GM12878 (cell line): ENCODE data around the gene EYS. TPM values are rescaled to one million over a fixed set of nuclear protein-coding genes. Genes with fewer than 3 reads are reported as not detected.

Experiments
- ATAC-seq: fragments of 200-7000 bp; cut with Tn5 transposase; 3 replicates; pipeline ENCODE4 v1.9.1; 2020; ENCODE audit warnings: mild to moderate bottlenecking, moderate library complexity
- BruUV-seq: library from RNA; stranded (reverse); fragments of 400-500 nt; replicated peaks from 2 replicates; lab custom pipeline; 2021; lab: Mats Ljungman, UMichigan
- CTCF ChIA-PET: fragments of 300-600 bp; sonication (Branson Sonifier 250); formaldehyde crosslinking; extraction: SDS; loops from one replicate; lab custom pipeline; 2021; ENCODE audit warnings: inconsistent platforms; lab: Yijun Ruan, JAX
- POLR2A ChIA-PET: fragments of 350-600 bp; formaldehyde crosslinking; extraction: SDS; loops from one replicate; lab custom pipeline; 2021; ENCODE audit warnings: inconsistent platforms; lab: Charles Lee
- RAD21 ChIA-PET: fragments of 300-600 bp; sonication (Branson Sonifier 250); formaldehyde crosslinking; loops from one replicate; lab custom pipeline; 2023; ENCODE audit warnings: antibody characterized with exemption; ENCODE audit not compliant: unreplicated experiment; lab: Charles Lee
- SMC1A ChIA-PET: fragments of 300-600 bp; sonication (Branson Sonifier 250); formaldehyde crosslinking; loops from one replicate; lab custom pipeline; 2023; ENCODE audit not compliant: unreplicated experiment, uncharacterized antibody; lab: Charles Lee
- DNase-seq: peaks from one replicate; pipeline ENCODE4 v3.0.0-alpha.2; 2011; ENCODE audit warnings: low read depth, low spot score
- FAIRE-seq: peaks from 3 replicates; lab custom pipeline; 2011; peaks lifted over from hg19 to GRCh38; lab: Jason Lieb, UNC
- H2AFZ ChIP-seq: 2 replicates; pipeline ENCODE4 v1.6.0; 2011; ENCODE audit warnings: low read depth, low read length, control low read depth; ENCODE audit not compliant: control insufficient read depth
- H3K27ac ChIP-seq: 2 replicates; pipeline ENCODE4 v1.5.1; 2011; ENCODE audit warnings: control low read depth; ENCODE audit not compliant: control insufficient read depth, insufficient read depth
- H3K27me3 ChIP-seq, 2 experiments: replicated peaks in 1 of 2; 2 replicates each; pipeline versions ENCODE4 v1.6.0 to v1.6.1; 2011; ENCODE audit warnings: low read length in 1 of 2; ENCODE audit not compliant: control insufficient read depth in 2 of 2, insufficient read depth in 2 of 2
- H3K36me3 ChIP-seq, 2 experiments: 2 replicates each; pipeline ENCODE4 v1.5.1; 2011; ENCODE audit warnings: low read length in 1 of 2; ENCODE audit not compliant: control insufficient read depth in 2 of 2, insufficient read depth in 2 of 2
- H3K4me1 ChIP-seq: 2 replicates; pipeline ENCODE4 v1.6.1; 2011; ENCODE audit warnings: mild to moderate bottlenecking, low read length, moderate library complexity, mixed read lengths; ENCODE audit not compliant: control insufficient read depth, insufficient read depth
- H3K4me2 ChIP-seq: 2 replicates; pipeline ENCODE4 v1.6.0; 2011; ENCODE audit warnings: control low read depth; ENCODE audit not compliant: control insufficient read depth, insufficient read depth
- H3K4me3 ChIP-seq: fragments of 200-600 bp; sonication (generic); 2 replicates; pipeline ENCODE4 v1.5.1; 2016
- H3K79me2 ChIP-seq: 2 replicates; pipeline ENCODE4 v1.6.0; 2011; ENCODE audit warnings: low read length; ENCODE audit not compliant: control insufficient read depth, insufficient read depth
- H3K9ac ChIP-seq: 2 replicates; pipeline ENCODE4 v1.8.0; 2011; ENCODE audit warnings: low read length, control low read depth, mixed read lengths; ENCODE audit not compliant: control insufficient read depth, insufficient read depth
- H3K9me3 ChIP-seq: replicated peaks from 3 replicates; pipeline ENCODE4 v1.5.1; 2011; ENCODE audit warnings: mild to moderate bottlenecking, low read length; ENCODE audit not compliant: control insufficient read depth, insufficient read depth
- H4K20me1 ChIP-seq: 2 replicates; pipeline ENCODE4 v1.6.0; 2011; ENCODE audit not compliant: control insufficient read depth, insufficient read depth
- BHLHE40 ChIP-seq, 2 experiments: fragments of 450-650 bp in 1 of 2; IDR thresholded peaks; 2 replicates each; pipeline ENCODE4 v1.6.1; 2011 to 2017; ENCODE audit warnings: low read depth in 2 of 2, borderline replicate concordance in 1 of 2, improper control_type of control experiment in 1 of 2, low read length in 1 of 2, mild to moderate bottlenecking in 1 of 2
- CREB1 ChIP-seq: IDR thresholded peaks from 2 replicates; pipeline ENCODE4 v1.6.1; 2012; ENCODE audit warnings: low read depth, mild to moderate bottlenecking, inconsistent platforms
- IRF4 ChIP-seq: IDR thresholded peaks from 2 replicates; pipeline ENCODE4 v1.6.1; 2011; ENCODE audit warnings: low read depth, low read length
- MEF2A ChIP-seq: IDR thresholded peaks from 2 replicates; pipeline ENCODE4 v1.6.1; 2011; ENCODE audit warnings: low read depth, mild to moderate bottlenecking, low read length, moderate library complexity; ENCODE audit not compliant: insufficient read depth
- POU2F2 ChIP-seq: IDR thresholded peaks from 3 replicates; pipeline ENCODE4 v1.6.1; 2011; ENCODE audit warnings: low read depth, mild to moderate bottlenecking, low read length, borderline replicate concordance
- RB1 ChIP-seq: fragments of 450-650 bp; formaldehyde crosslinking; IDR thresholded peaks from 2 replicates; pipeline ENCODE4 v1.6.1; 2017; ENCODE audit warnings: mild to moderate bottlenecking, borderline replicate concordance
- RELA ChIP-seq: fragments of 450-650 bp; IDR thresholded peaks from 2 replicates; pipeline ENCODE4 v1.8.0; 2014; ENCODE audit warnings: borderline replicate concordance; ENCODE audit not compliant: partially characterized antibody
- WRNIP1 ChIP-seq: IDR thresholded peaks from 2 replicates; pipeline ENCODE4 v1.6.1; 2011; ENCODE audit warnings: low read depth, low read length, improper control_type of control experiment, borderline replicate concordance
- ZNF622 ChIP-seq: fragments of 450-650 bp; IDR thresholded peaks from 2 replicates; pipeline ENCODE4 v1.6.1; 2017; ENCODE audit warnings: mild to moderate bottlenecking, inconsistent platforms
- in situ Hi-C: fragments of 300-500 bp; cut with MboI; formaldehyde crosslinking; loops from 9 replicates; pipeline ENCODE4 v1.14.3; 2018; ENCODE audit warnings: mixed read lengths
- intact Hi-C: fragments of 100-400 bp; cut with micrococcal nuclease; formaldehyde crosslinking; loops from one replicate; pipeline ENCODE4 v1.14.2; 2022; ENCODE audit not compliant: unreplicated experiment
- polyA plus RNA-seq, 11 experiments: library from polyadenylated mRNA; depleted of rRNA in 4 of 11; unstranded in 6 of 11; stranded (reverse) in 5 of 11; fragments of >200 nt; fragmentation: Nextera tagmentation in 4 of 11; fragmentation: Illumina TruSeq in 1 of 11; extraction: Ambion mirVana in 4 of 11; extraction: Trizol in 1 of 11; gene quantifications; 1 replicate in 1 of 11; 2 replicates in 10 of 11; pipeline versions ENCODE4 v1.2.1 to v1.2.3, GENCODE V29; 2011 to 2016; ENCODE audit warnings: inconsistent platforms in 2 of 11, missing spikeins in 2 of 11, low read depth in 1 of 11
- total RNA-seq, 4 experiments: library from RNA; depleted of rRNA in 3 of 4; stranded (reverse); fragments of >200 nt in 3 of 4; fragmentation: Illumina TruSeq in 1 of 4; extraction: Trizol in 1 of 4; gene quantifications; 2 replicates each; pipeline versions ENCODE4 v1.2.1 to v1.2.3, GENCODE V29; 2013 to 2021
- TF ChIP-seq, protein P1 (sequence below): fragments of 150-350 bp; IDR thresholded peaks from 2 replicates; pipeline ENCODE4 v1.6.1; 2014; ENCODE audit warnings: mild to moderate bottlenecking, low read depth, low read length
- TF ChIP-seq, protein P2 (sequence below): fragments of 450-650 bp; IDR thresholded peaks from 2 replicates; pipeline ENCODE4 v1.6.1; 2017; ENCODE audit warnings: low read depth, mild to moderate bottlenecking, moderate library complexity

EYS gene
- total and polyA plus RNA-seq, 10 of the 15 experiments (the other 5 are each of a cell fraction or from before 2014, with no cell fraction given), result under 0.01 to 0.14 (median 0.02) TPM; not detected in 1

GRCh38 chr6:64214373-64214772 is 1492.7 kb downstream of the EYS start:
- ChIA-PET SMC1A (no interaction called here), CTCF (no interaction called here), POLR2A (no interaction called here), RAD21 (no interaction called here)
- H3K4me2 ChIP-seq, result no peak overlapping the region
- H3K4me3 ChIP-seq, result no peak overlapping the region
- in situ Hi-C loops, result no loop called here
- BruUV-seq, result no TSS peak
- no peak overlapping the region for H3K9ac ChIP-seq
- no peak for ATAC-seq
- H3K27me3 ChIP-seq, result no peaks in the 10 kb centered on the region
- TF ChIP-seq IRF4 (no peak), MEF2A (no peak), CREB1 (no peak), ZNF622 (no peak), POU2F2 (no peak), BHLHE40 (IDR thresholded peaks at IDR 0.05; ENCODE audit: borderline replicate concordance in 1 of 2, low read depth in 2 of 2, low read length in 1 of 2) (no peak), RB1 (no peak), WRNIP1 (no peak), RELA (no peak)
- TF ChIP-seq, protein P1, sequence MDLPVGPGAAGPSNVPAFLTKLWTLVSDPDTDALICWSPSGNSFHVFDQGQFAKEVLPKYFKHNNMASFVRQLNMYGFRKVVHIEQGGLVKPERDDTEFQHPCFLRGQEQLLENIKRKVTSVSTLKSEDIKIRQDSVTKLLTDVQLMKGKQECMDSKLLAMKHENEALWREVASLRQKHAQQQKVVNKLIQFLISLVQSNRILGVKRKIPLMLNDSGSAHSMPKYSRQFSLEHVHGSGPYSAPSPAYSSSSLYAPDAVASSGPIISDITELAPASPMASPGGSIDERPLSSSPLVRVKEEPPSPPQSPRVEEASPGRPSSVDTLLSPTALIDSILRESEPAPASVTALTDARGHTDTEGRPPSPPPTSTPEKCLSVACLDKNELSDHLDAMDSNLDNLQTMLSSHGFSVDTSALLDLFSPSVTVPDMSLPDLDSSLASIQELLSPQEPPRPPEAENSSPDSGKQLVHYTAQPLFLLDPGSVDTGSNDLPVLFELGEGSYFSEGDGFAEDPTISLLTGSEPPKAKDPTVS, result no peak
- TF ChIP-seq, protein P2, sequence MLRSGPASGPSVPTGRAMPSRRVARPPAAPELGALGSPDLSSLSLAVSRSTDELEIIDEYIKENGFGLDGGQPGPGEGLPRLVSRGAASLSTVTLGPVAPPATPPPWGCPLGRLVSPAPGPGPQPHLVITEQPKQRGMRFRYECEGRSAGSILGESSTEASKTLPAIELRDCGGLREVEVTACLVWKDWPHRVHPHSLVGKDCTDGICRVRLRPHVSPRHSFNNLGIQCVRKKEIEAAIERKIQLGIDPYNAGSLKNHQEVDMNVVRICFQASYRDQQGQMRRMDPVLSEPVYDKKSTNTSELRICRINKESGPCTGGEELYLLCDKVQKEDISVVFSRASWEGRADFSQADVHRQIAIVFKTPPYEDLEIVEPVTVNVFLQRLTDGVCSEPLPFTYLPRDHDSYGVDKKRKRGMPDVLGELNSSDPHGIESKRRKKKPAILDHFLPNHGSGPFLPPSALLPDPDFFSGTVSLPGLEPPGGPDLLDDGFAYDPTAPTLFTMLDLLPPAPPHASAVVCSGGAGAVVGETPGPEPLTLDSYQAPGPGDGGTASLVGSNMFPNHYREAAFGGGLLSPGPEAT, result no peak
- TF ChIP-seq, all 136 proteins: peak for 0
- Histone ChIP-seq H3K4me1 (peaks cover 8% of the 10 kb centered on the region), H2AFZ (no peak overlapping the region), H3K9me3 (no peaks in the 10 kb centered on the region), H3K79me2 (no peaks in the 10 kb centered on the region), H3K27ac (no peak overlapping the region), H3K36me3 (no peaks in the 10 kb centered on the region), H4K20me1 (no peaks in the 10 kb centered on the region)
- FAIRE-seq (no peak), DNase-seq (no peak)
- intact Hi-C loops, result no loop called here
